Activated CD4-positive, alpha-beta T cell treated with anti-CD3 and anti-CD28 coated beads, Interleukin-2, amount 50 U/mL, for 48 hours (primary cell): ENCODE results near the gene MYO1F.
"Not testable (repeated sequence)": the region's sequence is repeated elsewhere in the genome, so short reads cannot be mapped to it uniquely, and the experiment has no call there.

Source experiments
- DNase-seq, 2 experiments: peaks; one replicate each; pipeline ENCODE4 v3.0.0-alpha.2; 2020

The MYO1F gene

DNA sequence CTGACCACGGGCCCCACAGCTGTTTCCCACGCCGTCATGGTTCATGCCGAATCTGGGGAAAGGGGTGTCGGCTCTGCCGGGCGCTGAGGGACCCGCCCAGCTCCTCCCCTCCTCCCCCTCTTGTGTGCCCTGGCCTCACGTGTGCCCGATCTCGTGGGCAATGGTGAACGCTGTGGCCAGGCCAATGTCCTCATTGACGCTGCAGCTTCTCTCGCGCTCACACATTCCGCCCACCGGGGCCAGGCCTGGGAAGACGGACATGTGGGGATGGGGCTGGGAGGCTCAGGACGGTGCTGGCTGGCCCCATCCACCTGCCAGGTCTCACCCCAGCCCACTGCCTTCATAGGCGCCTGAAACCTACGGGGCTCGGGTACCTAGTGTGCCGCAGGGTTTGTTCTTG is 18.9 kb upstream of the MYO1F start:
- no peak for DNase-seq

DNA sequence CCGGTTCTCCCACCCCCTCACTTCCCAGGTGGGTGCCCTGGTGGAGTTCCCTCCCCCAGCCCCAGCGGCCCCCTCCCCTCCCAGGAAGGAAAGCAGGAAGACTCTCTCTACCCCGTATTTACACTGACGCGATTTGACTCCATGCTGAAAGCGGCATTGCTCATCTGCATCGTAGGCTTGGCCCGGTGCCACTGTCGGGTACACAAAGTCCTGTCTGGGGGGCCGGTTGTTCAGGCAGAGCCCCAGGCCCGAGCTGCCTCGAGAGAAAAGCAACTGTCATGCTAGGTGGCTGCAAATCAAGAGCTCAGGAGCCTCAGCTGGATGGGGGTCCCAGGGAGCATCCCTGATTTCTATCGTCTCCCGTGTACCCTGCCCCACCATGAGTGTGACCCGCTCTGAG is 18.4 kb upstream of the MYO1F start:
- no peak for DNase-seq

DNA sequence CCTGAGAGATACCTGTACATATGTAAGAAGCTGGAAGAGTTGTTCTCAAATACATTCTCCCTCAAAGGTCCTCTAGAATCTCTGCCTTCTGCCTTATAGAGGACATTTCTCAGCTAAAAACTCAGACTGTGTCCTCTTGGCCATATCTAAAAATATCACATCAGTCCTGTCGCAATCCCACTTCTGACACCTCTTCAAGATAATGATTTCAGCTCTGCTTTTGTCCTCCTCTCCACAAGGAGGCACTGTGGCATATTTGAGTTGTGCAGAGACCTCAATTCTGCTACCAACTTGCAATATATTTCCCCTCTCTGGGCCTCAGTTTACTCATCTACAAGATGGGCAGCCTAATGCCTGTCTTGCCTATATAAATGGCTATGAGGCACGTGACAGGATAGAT is 16.7 kb upstream of the MYO1F start:
- no peak for DNase-seq

DNA sequence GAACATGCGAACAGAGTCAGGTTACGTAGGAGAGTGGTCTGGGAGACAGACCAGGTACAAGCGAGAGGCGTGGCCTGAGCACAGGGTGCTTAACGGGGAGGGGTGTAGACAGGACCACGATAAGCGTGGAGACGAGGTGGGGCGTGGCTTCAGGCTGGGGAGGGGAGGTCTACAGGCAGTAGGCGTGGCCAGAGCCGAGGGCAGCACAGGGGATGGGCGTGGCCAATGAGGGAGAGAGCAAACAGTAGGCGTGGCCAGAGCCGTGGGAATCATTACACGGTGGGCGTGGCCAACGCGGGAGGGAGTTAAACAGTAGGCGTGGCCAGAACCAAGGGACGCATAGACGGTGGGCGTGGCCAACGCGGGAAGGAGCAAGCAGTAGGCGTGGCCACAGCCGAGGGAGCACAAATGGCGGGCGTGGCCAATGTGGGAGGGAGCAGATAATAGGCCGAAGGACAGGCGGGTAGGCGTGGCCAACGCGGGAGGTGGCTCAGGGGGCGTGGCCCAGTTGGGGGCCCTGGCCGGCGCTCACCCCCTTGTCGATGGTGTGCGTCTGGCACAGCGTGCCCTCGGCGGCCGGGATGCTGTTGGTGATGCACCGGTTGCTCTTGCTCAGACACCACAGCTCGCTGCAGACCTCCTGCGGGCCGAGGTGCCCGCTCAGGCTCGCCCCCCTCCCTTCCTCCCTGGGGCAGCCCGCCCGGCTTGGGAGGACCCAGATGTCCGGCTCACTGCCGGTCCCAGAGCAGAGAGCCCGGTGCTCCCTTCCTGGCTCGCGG is 15.2 kb upstream of the MYO1F start:
- peak; percentile 96 for DNase-seq

DNA sequence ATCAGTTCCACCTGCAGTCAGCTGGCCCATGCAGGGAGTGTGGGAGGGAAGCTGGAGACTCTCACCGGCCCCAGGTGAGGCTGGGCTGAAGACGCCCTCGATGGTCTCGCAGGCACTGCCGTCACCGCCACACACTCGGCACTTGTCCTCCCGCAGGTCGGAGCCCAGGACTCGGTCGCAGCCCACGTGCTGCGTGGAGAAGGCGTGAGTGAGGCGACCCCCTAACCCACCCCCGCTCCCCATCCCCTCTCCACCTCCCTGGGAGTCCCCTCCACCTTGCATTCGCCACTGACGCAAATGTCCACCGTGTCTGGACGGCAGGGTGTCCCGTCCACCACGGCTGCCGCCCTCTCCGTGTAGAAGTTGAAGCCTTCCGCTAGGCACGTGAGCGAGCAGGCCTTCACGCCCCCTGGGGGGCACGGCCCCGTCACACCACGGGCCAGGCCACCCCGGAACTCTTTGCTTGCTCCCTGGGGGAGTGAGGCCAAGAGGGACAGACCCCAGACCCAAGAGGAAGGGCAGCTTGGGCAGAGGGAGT is 12.0 kb upstream of the MYO1F start:
- DNase-seq, result no peak

DNA sequence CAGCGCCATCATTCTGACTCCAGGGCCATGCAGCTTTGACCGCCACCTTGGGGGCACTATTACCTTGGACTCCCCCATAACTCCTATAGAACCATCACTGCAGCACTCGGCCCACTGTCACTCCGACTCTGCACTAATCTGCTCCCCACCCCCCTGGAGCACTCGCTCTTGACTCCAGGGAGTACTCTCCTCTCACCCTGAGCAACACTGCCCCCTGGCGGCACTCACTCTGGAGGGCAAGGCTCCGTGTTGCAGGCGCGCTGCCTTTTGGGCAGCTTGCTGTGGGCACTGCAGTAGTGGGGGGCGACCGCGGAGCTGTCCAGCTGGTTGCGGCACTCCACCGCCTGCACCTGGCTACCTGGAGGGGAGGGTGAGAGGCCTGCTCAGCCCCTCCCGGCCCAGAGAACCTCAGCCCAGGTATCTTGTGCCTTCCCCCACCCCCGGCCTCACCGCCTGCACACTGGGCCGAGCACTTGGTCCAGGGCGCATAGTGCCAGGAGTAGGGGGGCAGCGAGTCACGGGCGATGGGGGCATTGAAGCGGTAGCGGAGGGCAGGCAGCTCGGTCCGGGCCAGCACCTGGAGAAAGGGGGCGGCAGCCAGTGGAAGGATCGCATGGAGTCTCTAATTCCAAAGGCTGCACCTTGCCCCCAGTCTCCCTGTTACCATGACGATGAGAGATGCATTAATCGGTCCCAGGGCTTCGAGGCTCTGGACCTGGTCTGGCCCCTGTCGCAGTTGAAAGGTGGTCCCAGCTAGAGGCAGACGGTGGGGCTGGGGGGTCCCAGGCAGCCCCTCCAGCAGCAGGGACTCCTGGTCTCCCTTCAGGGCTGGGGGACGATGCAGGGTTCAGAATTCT is 8.9 kb upstream of the MYO1F start:
- peak; percentile 71 to 78 for DNase-seq

DNA sequence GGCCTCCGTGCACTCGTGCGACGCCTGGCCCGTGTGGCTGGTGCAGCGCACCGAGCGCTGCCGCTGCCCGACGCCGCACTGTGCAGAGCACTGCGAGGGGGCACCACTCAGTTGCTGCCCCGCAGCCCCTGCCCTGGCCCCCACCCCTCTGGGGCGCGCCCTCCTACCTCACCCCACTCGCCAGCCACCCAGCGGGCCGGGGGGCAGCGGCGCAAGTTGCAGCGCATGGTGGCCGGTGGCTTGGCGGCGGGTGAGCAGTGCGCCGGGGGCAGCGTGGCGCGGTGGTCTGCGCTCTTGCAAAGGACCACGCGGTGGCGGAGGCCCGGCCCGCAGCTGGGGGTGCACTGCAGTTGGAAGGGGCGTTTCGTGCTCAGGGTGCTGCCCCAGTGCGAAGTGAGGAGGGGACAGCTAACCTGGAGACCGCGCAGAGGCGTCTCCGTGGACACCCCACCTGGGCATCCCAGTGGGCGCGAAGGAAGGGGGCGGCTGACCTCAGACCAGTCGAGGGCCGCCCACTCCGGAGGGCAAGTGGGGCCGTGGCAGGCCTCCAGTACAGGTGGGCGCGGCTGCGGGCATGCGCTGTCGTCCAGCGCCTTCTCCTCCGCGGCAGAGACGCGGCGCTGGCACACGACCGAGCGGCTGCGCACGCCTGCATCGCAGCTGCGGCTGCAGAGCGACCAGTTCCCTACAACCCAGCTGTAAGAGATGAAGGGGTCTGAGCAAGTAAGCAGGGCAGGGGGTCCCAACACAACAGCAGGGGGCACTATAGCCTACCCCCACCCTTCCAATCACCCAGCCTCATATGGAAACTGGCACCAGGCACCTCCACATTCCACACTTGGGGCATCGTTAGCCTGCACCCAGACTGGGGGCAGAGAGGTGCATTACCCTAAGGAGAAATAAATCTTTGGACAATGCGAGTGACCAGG is 8.0 kb upstream of the MYO1F start:
- no peak for DNase-seq

DNA sequence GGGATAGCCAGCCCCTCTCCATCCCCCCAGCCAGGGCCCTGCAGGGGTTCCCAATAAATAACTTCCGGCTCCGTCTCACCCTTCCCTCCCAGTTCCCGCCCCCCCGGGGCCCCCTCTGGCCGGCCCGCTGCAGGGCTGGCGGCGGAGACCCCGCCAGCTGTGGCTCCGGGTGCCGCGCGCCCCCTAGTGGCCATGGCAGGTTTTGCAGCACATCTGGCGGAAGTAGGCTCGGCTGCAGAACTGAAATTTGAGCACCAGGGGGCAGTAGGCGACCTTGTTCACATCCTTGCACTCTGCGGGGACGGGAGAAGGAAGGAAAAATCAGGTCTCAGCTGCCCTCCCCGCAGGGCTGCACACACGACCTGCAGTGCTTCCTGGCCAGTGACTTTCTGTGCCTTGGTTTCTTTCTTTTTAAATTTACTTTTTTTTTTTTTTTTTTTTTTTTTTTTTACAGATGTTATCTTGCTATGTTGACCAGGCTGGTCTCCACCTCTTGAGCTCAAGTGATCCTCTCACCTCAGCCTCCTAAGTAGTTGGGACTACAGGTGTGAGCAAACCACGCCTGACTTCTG is 3.6 kb upstream of the MYO1F start:
- peak; percentile 85 to 89 for DNase-seq

DNA sequence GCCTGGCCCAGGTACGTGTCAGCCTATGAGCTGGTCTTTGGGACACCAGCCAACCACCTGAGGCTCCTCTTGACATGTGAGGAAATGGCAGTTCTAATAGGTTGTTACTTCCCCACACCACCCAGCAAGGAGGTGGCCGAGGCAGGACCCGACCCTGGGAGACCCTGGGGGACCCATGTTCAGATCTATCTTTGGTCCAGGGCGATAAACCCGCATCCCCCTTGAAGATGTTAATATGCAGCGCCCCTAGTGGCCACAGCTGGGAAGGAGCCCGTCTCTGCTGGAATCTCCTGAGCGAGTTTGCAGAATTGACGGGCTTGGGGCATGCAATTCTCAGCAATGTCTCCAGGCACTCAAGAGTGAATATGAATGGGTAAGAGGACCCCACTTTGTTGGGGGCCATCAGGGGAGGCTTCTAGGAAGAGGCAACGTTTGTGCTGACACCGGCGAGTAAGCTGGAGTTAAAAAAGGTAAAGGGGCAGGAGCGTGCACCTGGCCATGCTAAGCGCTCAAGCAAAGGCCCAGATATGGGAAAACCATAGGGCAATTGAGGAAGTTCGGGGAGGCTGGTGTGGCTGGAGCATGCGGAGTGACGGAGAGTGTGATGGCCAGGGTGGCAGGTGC is 1.5 kb upstream of the MYO1F start:
- peak; percentile 89 to 93 for DNase-seq

DNA sequence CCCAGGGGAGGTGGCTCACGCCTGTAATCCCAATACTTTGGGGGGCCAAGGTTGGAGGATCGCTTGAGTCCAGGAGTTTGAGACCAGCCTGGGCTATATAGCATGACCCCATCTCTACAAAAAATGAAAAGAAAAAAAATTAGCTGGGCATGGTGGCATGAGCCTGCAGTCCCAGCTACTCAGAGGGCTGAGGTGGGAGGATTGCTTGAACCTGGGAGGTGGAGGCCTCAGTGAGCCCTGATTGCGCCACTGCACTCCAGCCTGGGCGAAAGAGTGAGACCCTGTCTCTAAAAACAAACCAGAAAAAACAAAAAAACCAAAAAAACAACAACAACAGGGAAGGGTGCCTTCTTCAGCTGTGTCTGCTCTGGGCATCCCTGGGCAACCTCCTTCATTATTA is 499 bp upstream of the MYO1F start:
- no peak for DNase-seq

DNA sequence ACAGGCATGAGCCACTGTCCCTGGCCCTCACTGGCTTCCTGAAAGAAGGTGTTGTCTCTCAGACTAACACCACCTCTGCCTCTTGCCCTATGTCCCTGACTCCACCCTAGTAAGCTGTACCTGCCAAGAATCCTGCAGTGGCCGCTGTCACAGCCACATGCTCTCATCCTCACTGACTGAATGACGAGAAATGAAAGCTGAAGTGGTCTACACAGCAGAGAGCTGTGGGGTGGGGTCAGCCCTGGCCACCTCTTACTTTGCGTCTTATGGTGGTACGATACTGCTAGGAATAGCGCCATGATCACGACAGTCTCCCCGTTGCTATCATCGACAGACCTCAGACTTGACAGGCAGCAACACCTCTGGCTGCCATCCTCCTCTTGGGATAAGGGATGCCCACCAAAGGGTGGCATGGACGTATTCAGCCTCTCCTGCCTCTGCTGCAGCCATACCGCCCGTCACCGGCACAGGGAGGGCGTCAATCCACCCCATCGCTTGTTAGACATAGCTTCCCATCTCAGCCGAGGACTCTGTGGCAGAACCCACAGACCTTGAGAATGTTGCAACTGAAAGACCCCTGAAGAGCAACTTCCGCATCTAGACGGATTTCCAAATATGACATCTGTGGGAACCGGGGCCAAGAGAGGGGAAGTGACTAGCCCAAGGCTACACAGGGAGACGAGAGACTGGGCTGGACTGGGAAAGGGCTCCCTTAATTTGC is 809 bp downstream of the MYO1F start:
- DNase-seq, result peak in 1 of 2 experiments; percentile 30

DNA sequence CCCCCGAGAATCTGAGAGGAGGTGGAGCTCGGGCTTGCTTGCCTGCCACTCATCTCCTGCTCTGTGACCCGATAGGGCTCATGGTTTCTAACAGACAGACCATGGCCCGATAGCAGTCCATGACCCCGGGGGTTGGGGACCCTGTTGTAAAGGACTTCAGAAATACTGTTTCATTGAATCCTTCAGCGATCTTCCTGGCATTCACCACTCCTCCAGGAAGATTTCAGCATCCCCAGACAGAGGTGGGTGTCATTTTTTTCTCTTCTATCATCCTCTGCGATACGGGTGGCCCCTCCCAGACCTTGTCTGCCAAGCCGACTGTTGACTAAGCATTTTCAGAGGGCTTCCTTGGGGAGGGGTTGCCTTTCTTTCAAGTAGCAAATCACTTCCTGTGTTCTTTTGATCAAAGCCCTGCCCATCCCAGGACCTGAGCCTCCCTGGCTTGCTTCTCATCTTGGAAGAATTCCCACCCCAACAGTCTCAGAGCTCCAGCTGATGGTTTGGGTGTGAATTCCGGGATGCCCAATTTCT is 1.7 kb downstream of the MYO1F start:
- peak; percentile 33 to 59 for DNase-seq

DNA sequence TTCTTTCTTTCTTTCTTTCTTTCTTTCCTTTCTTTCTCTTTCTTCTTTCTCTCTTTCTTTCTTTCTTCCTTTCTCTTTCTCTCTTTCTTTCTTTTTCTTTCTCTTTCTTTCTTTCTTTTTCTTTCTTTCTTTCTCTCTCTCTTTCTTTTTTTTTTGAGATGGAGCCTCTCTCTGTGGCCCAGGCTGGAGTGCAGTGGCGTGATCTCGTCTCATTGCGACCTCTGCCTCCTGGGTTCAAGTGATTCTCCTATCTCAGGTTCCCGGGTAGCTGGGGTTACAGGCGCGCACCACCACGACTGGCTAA is 2.7 kb downstream of the MYO1F start:
- DNase-seq, result not testable (repeated sequence)

DNA sequence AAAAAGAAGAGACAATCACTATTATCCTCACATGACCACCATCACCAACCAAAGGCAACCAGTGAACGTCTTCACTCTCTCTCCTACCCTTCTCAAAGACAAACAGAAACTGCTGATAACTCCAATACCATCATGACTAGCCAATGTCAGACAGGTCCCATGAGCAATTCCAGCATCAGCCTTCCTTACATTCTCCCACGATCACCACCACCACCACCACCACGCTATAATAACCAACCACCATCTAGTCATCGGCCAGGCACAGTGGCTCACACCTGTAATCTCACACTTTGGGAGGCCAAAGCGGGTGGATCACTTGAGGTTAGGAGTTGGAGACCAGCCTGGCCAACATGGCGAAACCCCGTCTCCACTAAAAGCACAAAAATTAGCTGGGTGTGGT is 3.9 kb downstream of the MYO1F start:
- peak in 1 of 2 experiments; percentile 44 for DNase-seq

DNA sequence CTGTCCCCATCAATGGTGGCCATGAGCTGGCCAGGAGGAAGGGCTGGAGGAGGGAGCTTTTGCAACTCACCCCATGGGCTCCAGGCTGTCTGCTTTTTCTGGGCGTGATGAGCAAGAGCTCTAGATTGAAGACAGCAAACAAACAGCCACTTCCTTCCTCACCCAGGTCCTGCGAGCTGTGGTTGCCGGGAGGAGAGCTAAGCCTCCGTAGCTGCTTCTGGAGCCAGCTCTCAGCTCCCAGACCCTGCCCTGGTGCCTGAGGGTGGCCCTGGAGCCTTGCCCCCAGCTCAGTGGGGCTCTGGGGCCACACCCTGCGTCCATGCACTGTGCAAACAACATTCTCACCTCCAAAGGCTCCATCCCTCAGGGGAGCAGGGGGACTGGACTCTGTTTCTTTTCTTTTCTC is 6.2 kb downstream of the MYO1F start:
- DNase-seq, result peak; percentile 47 to 55

DNA sequence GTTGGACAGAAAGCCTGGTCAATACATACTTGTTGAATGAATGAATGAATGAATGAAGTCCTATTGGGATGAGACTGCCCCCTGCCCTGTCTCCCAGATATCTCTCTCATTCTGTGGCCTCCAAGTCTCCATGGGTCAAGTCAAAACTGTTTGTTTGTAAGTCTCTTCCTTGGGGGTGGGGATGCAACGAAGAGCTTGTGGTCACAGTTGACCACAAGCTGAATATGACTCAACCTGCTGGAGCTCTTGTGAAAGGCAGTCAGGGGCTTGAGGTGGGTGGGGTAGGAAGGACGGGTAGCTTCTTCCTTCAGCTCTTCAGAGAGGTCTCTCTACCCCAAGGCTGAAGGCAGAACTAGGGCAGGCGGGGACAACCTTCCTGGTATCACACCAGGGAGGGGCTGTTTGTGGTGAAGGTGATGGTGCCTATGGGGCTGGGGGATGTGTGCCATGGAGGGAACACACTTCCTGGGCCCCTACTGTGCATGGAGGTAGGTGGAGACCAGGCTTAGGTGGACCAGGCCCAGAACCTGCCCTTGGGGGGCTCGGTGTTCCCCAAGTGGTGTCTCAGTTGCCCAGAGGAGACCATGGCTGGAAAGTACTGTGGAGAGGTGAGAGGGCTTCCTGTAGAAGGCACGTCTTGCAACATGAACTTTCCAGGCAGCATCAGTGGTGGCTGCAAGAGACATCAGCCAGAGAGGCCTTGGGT is 8.0 kb downstream of the MYO1F start:
- peak; percentile 55 to 63 for DNase-seq

DNA sequence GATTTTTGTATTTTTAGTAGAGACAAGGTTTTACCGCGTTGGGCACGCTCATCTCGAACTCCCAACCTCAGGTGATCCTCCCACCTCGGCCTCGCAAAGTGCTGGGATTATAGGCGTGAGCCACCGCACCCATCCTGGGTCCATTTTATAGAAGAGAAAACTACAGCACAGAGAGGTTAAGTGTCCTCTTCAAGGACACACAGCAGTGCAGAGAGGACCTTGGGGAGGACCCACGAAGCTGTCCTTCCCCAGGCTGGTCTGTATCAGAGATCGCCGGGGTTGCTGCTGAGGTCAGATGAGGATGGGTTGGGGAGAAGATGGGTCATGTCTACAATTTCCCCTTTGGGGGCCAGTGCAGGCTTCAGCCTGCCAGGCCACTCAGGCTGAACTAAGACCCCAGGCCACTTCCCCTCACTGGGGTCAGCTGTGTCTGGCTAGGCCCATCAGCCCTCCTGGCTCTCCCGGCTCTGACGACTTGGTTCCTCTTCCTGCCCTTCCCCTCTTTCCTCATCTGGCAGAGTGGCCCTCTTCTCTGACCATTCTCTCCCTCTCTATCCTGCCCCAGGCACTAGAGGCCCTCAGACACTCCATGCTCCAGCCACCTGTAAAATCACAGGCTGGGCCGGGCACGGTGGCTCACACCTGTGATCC is 9.6 kb downstream of the MYO1F start:
- DNase-seq, result no peak

DNA sequence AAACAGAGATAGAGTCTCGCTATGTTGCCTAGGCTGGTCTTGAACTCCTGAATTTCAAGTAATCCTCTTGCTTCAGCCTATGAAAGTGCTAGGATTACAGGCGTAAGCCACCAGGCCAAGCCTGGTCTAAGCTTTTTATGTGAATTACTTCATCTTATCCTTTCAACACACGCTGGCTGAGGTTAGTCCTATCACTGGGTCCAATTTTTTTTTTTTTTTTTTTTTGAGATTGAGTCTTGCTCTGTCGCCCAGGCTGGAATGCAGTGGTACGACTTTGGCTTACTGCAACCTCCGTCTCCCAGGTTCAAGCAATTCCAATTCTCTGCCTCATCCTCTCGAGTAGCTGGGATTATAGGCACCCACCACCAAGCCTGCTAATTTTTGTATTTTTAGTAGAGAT is 10.4 kb downstream of the MYO1F start:
- no peak for DNase-seq

DNA sequence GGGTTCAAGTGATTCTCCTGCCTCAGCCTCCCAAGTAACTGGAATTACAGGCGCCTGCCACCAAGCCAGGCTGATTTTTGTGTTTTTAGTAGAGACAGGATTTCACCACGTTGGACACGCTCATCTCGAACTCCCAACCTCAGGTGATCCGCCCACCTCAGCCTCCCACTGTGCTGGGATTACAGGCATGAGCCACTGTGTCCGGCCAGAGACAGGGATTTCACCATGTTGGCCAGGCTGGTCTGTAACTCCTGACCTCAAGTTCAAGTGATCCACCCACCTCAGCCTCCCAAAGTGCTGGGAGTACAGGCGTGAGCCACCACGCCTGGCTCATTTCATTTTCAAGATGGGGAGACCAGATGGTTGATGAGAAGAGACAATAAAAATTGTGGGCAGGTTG is 12.4 kb downstream of the MYO1F start:
- DNase-seq, result not testable (repeated sequence)
